Measurements from ENCODE around the gene CHCHD5.
A peak's percentile ranks its signal among the peaks of the same experiment; 100 is the strongest.
"Not testable (repeated sequence)": the region's sequence is repeated elsewhere in the genome, so short reads cannot be mapped to it uniquely, and the experiment has no call there.

Gene CHCHD5

DNA sequence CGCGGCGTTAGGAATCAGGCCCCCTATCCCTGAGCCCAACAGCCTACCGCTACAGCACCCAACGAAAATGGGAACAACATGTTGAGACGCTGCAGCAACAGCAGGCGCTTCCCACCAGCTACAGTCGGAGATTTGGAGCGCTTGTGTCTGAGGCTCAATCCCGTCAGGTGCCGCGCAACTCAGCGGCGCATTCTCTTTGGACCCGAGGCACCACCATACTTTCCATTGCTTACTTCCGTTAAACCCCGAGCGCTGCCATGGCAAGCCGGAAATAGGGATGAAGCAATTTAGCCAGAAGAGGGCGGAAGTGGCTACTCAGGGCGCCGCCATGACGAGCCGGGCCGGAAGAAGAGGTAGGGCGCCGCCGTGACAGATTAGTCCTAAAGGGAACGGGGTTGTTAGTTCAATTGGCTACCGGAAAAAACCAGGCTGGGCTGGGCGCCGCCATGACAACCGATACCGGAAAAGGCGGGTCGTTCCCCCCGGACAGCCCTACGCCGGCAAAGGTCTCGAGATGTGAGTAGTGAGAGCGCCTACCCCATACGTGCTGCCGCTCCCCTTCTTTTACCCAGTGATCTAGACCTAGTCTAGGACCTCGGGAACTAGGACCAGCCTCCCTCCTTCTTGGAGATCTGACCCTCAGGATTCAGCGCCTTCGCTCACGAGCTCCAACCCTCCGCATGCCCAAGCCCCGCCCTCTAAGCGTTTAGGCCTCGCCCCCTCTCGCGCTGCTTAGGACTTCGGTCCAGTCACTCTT, at the start of gene CHCHD5:
Gene CHCHD5, plus strand, starts transcription at position 476 of the 757 bp plus-strand sequence. Its CDS starts 39 bp downstream, at position 515.
- DNase-seq = peak; percentile 96

GRCh38 chr2:112534826-112535225, 49.6 kb upstream of the CHCHD5 start:
- no peak for DNase-seq

- DNase-seq = not testable (repeated sequence)
Measured at GRCh38 chr2:112536665-112537064, 47.7 kb upstream of the CHCHD5 start.

DNA sequence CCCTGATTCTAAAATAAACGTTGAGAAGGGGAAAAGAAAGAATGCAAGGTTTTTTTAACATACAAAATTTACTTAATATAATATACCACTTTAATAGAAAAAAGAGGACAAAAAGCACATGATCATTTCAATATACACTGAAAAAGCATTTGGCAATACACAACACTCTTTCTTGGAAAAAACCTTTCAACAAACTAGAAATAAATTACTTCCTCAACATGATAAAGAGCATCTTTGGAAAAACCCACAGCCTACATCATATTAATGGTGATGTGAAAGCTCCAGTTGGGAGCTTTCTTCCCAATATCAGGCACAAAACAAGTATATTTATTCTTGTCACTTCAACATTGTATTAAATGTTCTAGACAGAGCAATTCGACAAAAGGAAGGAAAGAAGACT, 45.1 kb upstream of the CHCHD5 start:
- no peak for DNase-seq

- no peak for DNase-seq
Measured at GRCh38 chr2:112540906-112541305, 43.5 kb upstream of the CHCHD5 start.

- DNase-seq = peak; percentile 73
Measured at GRCh38 chr2:112541315-112542122, 42.9 kb upstream of the CHCHD5 start.

DNA sequence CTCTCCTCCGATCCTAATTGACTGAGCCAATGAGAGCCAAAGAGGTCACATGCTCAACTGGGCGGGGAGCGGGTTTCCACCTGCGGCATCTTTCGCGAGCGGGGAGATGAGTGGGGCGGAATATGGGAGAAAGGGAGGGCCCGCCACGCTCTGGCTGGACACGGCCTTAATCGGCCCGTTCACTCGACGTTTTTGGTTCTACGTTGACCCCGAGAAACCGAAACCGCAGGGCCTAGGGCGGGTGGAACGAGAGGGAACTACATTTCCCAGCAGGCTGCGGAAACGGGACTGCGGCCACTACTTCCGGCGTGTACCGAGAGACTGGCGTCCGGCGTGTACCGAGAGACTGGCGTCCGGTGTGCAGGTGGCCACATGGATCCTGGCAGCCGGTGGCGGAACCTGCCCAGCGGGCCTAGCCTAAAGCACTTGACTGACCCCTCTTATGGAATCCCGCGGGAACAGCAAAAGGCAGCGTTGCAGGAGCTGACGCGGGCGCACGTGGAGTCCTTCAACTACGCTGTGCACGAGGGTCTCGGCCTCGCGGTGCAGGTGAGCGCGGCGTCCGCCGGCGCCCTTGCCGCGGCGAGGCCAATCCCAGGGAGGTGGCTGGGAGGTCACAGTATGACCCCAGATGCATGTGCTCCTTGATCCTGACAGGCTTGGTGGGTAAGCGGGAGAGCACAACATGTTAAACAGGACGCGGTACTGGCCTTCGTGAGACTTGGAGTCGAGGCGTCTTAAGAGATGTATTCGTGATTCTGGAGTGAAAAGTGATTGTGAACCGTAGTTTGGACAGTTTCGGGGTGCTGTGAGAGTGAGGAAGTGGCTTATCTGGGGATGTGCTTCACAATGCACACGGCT, 42.1 kb upstream of the CHCHD5 start, which contains the start of gene POLR1B:
Gene POLR1B, plus strand, starts transcription at position 343 of the 861 bp plus-strand sequence. Its CDS starts 30 bp downstream, at position 373.
- peak; percentile 77 for DNase-seq

- DNase-seq = no peak
Measured at GRCh38 chr2:112542984-112543661, 41.3 kb upstream of the CHCHD5 start.

DNA sequence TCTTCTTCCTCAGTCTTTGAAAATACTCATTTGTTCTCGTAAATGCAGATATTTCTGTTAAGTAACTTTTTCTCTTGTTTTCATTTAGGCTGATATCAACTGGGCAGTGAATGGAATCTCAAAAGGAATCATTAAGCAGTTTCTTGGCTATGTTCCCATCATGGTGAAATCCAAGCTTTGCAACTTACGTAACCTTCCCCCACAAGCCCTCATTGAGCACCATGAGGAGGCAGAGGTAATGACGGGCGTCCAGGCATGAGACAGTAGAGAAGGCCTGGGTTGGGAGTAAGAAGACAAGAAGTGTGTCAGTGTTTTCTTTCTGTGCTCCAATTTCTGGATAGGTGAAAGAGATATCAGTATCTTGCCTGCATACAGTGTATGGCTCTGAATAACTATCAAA, 37.1 kb upstream of the CHCHD5 start:
- DNase-seq = no peak

DNA sequence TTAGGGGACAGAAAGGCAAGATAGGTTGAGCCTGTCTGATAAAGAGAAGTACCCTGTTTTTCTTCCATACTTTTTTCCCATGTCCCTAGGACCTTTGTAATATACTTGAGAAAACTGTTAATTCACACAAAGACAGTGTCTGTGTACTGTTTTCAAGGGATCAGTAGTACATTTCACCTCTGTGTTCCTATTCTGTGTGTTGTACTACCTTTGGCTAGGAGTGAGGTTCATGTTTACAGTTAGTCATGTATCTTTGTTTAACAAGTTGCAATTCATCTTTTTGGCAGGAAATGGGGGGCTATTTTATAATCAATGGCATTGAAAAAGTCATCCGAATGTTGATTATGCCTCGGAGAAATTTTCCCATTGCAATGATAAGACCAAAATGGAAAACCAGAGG, 35.4 kb upstream of the CHCHD5 start:
- DNase-seq = no peak

DNA sequence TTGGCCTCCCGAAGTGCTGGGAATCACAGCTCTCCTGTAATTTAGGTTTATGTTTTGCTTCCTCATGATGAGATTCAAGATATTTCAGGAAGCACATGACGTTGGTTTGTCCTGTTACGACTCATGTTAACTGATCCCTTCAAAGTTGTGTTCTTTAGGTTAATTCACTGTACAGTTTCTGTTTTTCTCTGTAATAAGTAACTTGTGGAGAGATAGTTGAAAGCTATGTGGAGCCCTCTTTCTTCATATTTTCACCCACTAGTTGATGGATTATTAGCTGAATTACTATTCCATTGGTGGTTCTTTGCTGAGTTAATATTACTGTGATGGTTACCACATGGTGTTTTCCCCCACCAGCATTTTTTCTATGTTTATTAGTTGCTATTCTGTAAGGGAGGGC, 18.3 kb upstream of the CHCHD5 start:
- no peak for DNase-seq

DNA sequence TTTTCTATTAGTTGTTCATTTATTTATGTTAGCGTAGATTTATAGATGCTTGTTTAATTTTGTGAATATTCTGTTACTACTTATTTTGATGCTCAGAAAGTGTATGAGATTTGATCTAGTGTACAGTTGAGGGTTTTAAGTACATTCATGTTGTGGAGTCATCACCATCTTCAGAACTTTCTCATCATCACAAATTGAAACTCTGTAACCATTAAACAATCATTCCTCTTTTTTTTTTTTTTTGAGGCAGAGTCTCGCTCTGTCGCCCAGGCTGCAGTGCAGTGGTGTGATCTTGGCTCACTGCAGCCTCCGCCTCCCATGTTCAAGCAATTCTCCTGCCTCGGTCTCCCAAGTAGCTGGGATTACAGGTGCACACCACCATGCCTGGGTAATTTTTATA, 17.9 kb upstream of the CHCHD5 start:
- DNase-seq = not testable (repeated sequence)

DNA sequence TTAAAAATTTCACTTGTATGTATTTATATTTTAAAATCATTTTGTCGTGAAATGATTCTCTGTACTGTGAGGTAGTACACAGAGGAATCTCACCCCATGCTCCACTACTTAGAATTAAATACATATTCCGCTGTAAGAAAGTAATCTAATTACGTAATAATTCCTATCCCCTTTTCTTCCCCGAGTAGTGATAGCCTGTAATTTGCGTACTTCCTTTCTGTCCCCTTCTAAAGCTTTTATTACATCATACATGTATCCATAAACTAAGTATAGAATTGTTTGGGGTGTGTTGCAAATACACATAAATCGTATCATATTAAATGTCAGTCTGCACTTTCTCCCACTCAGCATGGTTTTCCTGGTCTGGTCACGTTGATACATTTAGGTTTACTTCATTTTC, 12.4 kb upstream of the CHCHD5 start:
- no peak for DNase-seq

GRCh38 chr2:112577756-112578155, 6.7 kb upstream of the CHCHD5 start:
- no peak for DNase-seq

- DNase-seq = no peak
Measured at GRCh38 chr2:112579241-112579640, 5.2 kb upstream of the CHCHD5 start.

DNA sequence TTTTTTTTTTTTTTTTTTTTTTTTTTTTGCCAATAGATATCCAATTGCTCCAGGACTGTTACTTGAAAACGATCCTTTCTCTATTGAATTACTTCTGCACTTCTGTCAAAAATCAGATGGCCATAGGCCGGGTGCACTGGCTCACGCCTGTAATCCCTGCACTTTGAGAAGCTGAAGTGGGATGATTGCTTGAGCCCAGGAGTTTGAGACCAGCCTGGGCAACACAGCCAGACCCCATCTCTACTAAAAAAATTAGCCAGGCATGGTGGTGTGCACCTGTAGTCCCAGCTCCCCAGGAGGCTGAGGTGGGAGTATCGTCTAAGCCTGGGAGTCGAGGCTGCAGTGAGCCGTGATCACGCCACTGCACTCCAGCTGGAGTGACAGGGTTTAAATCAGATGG, 4.3 kb upstream of the CHCHD5 start:
- no peak for DNase-seq

- DNase-seq = peak; percentile 22
Measured at GRCh38 chr2:112582314-112582746, 2.1 kb upstream of the CHCHD5 start.

- no peak for DNase-seq
Measured at GRCh38 chr2:112583497-112584133, 794 bp upstream of the CHCHD5 start.

DNA sequence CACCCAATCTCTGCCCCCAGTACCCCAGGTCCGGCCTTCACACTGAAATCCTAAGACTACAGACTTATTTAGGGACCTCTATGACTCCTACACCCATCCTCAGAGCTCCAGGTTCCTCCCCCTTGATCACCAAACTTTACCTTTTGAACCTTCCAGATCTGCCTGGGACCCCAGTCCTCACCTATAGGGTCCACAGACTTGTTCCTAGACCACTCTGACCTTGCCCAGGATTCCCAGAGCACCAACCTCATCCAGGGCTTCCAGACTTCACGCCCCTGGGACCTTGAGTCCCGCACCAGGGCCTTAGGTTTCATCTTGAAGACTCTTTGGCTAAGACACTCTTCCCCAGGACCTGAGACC, 462 bp downstream of the CHCHD5 start:
- DNase-seq = no peak

GRCh38 chr2:112585400-112585799, 991 bp downstream of the CHCHD5 start:
- DNase-seq = no peak

DNA sequence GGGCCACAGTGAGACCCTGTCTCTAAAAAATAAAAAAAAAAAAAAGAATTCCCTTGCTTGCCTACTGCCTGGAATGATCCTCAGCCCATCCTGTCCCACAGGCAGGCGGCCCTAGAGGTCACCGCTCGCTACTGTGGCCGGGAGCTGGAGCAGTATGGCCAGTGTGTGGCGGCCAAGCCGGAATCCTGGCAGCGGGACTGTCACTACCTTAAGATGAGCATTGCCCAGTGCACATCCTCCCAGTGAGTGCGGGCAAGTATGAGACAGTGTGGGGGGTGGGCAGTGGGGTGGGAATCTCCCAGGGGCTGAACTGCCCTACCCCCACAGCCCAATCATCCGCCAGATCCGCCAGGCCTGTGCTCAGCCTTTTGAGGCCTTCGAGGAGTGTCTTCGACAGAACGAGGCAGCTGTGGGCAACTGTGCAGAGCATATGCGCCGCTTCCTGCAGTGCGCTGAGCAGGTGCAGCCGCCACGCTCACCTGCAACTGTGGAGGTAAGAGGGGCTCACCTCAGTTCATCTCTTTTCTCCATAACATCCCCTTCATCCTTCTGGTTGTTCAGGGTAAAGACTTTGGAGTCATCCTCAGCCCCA, 1.6 kb downstream of the CHCHD5 start:
- DNase-seq = no peak

GRCh38 chr2:112588611-112589045, 4.2 kb downstream of the CHCHD5 start:
- no peak for DNase-seq
